Mesendoderm (in vitro differentiated cells): ENCODE results near the gene PIGL.
"Not testable (repeated sequence)": the region's sequence is repeated elsewhere in the genome, so short reads cannot be mapped to it uniquely, and the experiment has no call there.

Experiments used
- DNase-seq: peaks from one replicate; pipeline ENCODE4 v3.0.0; 2013
- H2AK5ac ChIP-seq: 2 replicates; pipeline ENCODE4 v1.6.1; 2013; ENCODE audit warnings: low read length, inconsistent platforms
- H2BK120ac ChIP-seq: 2 replicates; pipeline ENCODE4 v1.6.1; 2013; ENCODE audit warnings: low read depth, mild to moderate bottlenecking, low read length, moderate library complexity, mixed read lengths
- H2BK15ac ChIP-seq: replicated peaks from 2 replicates; pipeline ENCODE4 v1.6.1; 2013; ENCODE audit warnings: low read depth, mild to moderate bottlenecking, moderate library complexity
- H2BK5ac ChIP-seq: 2 replicates; pipeline ENCODE4 v1.6.1; 2013; ENCODE audit warnings: low read length, inconsistent platforms
- H3K18ac ChIP-seq: 2 replicates; pipeline ENCODE4 v1.6.1; 2013; ENCODE audit warnings: mild to moderate bottlenecking, low read length, mixed read lengths
- H3K23ac ChIP-seq: one replicate; pipeline ENCODE4 v1.6.1; 2013; ENCODE audit warnings: low read length
- H3K27ac ChIP-seq: 2 replicates; pipeline ENCODE4 v1.5.1; 2013; ENCODE audit warnings: low read depth, mild to moderate bottlenecking, inconsistent platforms, low read length, moderate library complexity
- H3K27me3 ChIP-seq: 2 replicates; pipeline ENCODE4 v1.6.1; 2013; ENCODE audit warnings: low read length, control low read depth, mild to moderate bottlenecking, inconsistent platforms; ENCODE audit not compliant: insufficient read depth, poor library complexity
- H3K36me3 ChIP-seq: 2 replicates; pipeline ENCODE4 v1.6.1; 2013; ENCODE audit warnings: low read length, inconsistent platforms; ENCODE audit not compliant: control insufficient read depth, insufficient read depth
- H3K4ac ChIP-seq: one replicate; pipeline ENCODE4 v1.6.1; 2013; ENCODE audit warnings: low read depth, mild to moderate bottlenecking, low read length, moderate library complexity
- H3K4me1 ChIP-seq: 2 replicates; pipeline ENCODE4 v1.6.1; 2013; ENCODE audit warnings: low read depth, low read length, inconsistent platforms; ENCODE audit not compliant: control insufficient read depth
- H3K4me2 ChIP-seq: 2 replicates; pipeline ENCODE4 v1.6.1; 2013; ENCODE audit warnings: low read length
- H3K4me3 ChIP-seq: 2 replicates; pipeline ENCODE4 v1.5.1; 2013; ENCODE audit warnings: mild to moderate bottlenecking, low read length
- H3K56ac ChIP-seq: one replicate; pipeline ENCODE4 v1.6.1; 2013; ENCODE audit warnings: low read length
- H3K79me1 ChIP-seq: 2 replicates; pipeline ENCODE4 v1.6.1; 2013; ENCODE audit warnings: low read length, inconsistent platforms
- H3K79me2 ChIP-seq: 2 replicates; pipeline ENCODE4 v1.6.1; 2013; ENCODE audit warnings: mild to moderate bottlenecking, low read length; ENCODE audit not compliant: control insufficient read depth, insufficient read depth
- H3K9ac ChIP-seq: 2 replicates; pipeline ENCODE4 v1.6.1; 2013; ENCODE audit warnings: low read length, inconsistent platforms
- H4K5ac ChIP-seq: one replicate; pipeline ENCODE4 v1.6.1; 2013; ENCODE audit warnings: low read length
- H4K8ac ChIP-seq: one replicate; pipeline ENCODE4 v1.6.1; 2013; ENCODE audit warnings: low read depth, mild to moderate bottlenecking, control low read depth, low read length, moderate library complexity
- WGBS: extraction: QIAGEN DNeasy Blood & Tissue Kit; methylation state at CpG from one replicate; pipeline ENCODE4 v1.1.7; 2013; ENCODE audit warnings: low lambda C conversion rate, missing lambda C conversion rate; ENCODE audit not compliant: insufficient coverage; ENCODE audit errors: extremely low coverage; 5-methylcytosine and 5-hydroxymethylcytosine counted together

The PIGL gene

DNA sequence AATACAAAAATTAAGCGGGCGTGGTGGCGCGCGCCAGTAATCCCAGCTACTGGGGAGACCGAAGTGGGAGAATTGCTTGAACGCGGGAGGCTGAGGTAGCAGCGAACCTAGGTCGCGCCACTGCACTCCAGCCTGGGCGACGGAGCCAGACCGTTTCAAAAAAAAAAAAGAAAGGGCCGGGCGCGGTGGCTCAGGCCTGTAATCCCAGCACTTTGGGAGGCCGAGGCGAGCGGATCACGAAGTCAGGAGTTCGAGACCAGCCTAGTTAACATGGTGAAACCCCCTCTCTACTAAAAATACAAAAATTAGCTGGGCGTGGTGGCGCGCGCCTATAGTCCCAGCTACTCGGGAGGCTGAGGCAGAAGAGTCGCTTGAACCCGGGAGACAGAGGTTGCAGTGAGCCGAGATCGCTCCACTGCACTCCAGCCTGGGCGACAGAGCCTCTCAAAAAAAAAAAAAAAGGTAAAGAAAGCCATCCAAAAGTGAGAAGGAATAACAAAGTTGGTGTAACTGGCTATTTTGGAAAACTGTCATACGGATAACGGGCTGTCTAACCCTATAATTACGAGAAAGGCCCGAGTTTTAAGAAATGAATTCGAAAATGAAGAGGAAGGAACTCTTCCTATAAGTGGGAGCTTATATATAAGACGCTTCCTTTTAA is 539 bp upstream of the PIGL start:
- H2BK5ac ChIP-seq, H2BK15ac ChIP-seq, H3K4me3 ChIP-seq, DNase-seq, H2AK5ac ChIP-seq, H3K79me1 ChIP-seq, H3K27me3 ChIP-seq, H4K5ac ChIP-seq, H3K36me3 ChIP-seq, H3K4ac ChIP-seq, H3K23ac ChIP-seq, H2BK120ac ChIP-seq, H3K4me2 ChIP-seq, H3K27ac ChIP-seq, H3K4me1 ChIP-seq: not testable (repeated sequence)
- WGBS = no CpG with 5 or more reads among the region's 38 CpGs
- Histone ChIP-seq H3K9ac (peak overlapping the region; percentile 94), H4K8ac (peak overlapping the region; percentile 28), H3K79me2 (peaks cover 44% of the 10 kb centered on the region), H3K56ac (peak overlapping the region; percentile 97), H3K18ac (peak overlapping the region; percentile 77)

DNA sequence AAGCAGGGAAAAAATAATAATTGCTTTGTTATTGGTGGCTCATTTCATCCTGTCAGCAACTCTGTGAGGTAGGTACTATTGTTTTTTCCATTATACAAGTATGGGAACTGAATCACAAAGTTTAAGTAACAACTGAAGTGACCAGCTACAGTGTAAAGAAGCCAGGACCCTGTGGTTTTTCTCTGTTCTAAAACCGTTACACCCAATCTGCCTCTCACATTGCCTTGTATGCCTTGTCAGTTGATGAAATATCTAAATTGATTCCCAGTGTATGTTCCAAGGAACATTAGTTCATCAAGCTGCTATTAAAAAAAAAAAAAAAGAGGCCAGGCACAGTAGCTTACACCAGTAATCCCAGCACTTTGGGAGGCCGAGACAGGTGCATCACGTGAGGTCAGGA is 5.4 kb downstream of the PIGL start:
- no peak overlapping the region for H3K4me3 ChIP-seq
- H3K9ac ChIP-seq = no peak overlapping the region
- no peak overlapping the region for H3K27ac ChIP-seq
- H3K36me3 ChIP-seq = no peaks in the 10 kb centered on the region
- no peak overlapping the region for H3K4ac ChIP-seq
- no peak overlapping the region for H3K23ac ChIP-seq
- H2AK5ac ChIP-seq = no peak overlapping the region
- DNase-seq = no peak
- H2BK15ac ChIP-seq = no peak overlapping the region
- H3K27me3 ChIP-seq = no peaks in the 10 kb centered on the region
- H3K4me1 ChIP-seq = no peaks in the 10 kb centered on the region
- no peak overlapping the region for H2BK5ac ChIP-seq
- peaks cover 11% of the 10 kb centered on the region for H3K79me2 ChIP-seq
- no peak overlapping the region for H4K5ac ChIP-seq
- peaks cover 2% of the 10 kb centered on the region for H3K79me1 ChIP-seq
- no CpG with 5 or more reads among the region's 3 CpGs for WGBS
- no peak overlapping the region for H3K4me2 ChIP-seq
- H2BK120ac ChIP-seq = no peak overlapping the region
- H3K18ac ChIP-seq = no peak overlapping the region
- H3K56ac ChIP-seq = no peak overlapping the region
- no peak overlapping the region for H4K8ac ChIP-seq

DNA sequence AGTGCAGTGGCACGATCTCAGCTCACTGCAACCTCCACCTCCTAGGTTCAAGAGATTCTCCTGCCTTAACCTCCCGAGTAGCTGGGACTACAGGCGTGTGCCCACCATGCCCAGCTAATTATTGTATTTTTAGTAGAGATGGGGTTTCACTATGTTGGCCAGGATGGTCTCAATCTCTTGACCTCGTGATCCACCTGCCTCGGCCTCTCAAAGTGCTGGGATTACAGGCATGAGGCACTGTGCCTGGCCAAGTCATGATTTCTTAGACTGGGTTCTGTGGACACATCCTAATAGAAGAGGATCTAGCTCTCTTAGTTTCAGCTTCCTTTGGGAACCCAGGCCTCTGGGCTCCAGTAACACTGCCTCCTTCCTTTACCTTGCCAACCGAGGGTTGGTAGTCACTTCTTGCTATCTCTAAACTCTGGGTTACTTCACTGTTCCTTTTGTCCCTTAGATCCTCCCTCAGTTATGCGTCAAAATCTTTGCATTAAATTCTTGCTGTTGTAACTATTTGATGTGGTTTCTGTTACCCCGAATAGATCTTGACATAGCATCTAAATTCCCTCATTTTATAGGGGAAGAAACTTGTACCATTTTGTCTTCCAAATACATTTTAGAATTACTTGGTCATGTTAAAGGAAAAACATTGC is 13.0 kb downstream of the PIGL start:
- H2BK5ac ChIP-seq, H2BK120ac ChIP-seq, H3K79me2 ChIP-seq, H4K5ac ChIP-seq, H3K23ac ChIP-seq, H2BK15ac ChIP-seq, DNase-seq, H3K27ac ChIP-seq, H3K4me2 ChIP-seq, H3K56ac ChIP-seq, H3K27me3 ChIP-seq, H2AK5ac ChIP-seq, H3K36me3 ChIP-seq, H4K8ac ChIP-seq, H3K4me1 ChIP-seq, H3K18ac ChIP-seq, H3K79me1 ChIP-seq, H3K4me3 ChIP-seq, H3K9ac ChIP-seq, H3K4ac ChIP-seq: not testable (repeated sequence)
- WGBS = no CpG with 5 or more reads among the region's 8 CpGs

DNA sequence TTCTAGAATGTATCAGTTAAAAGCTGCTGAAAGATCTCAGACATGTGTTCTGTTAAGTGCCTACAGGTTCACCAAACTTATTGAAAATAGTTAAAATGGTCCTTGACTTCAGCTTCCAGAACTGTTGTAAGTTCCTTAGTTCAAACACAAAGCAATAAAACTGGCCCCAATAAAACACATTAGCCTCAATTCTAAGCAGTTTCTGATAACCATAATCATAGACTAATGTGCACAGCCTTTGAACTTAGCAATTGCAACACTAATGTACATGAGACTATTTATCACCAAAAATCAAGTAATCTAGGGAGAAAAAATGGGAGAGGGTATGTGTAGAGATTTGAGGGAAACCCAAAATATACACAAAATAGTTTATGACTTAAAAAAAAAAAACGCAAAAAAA is 15.4 kb downstream of the PIGL start:
- H3K4me1 ChIP-seq = no peaks in the 10 kb centered on the region
- H3K4ac ChIP-seq = no peak overlapping the region
- peaks cover 1% of the 10 kb centered on the region for H3K79me1 ChIP-seq
- H3K4me2 ChIP-seq = no peak overlapping the region
- no CpG with 5 or more reads among the region's 1 CpG for WGBS
- H3K79me2 ChIP-seq = no peaks in the 10 kb centered on the region
- H2BK5ac ChIP-seq = no peak overlapping the region
- H2BK120ac ChIP-seq = no peak overlapping the region
- H4K5ac ChIP-seq = no peak overlapping the region
- H3K18ac ChIP-seq = no peak overlapping the region
- H3K4me3 ChIP-seq = no peak overlapping the region
- no peaks in the 10 kb centered on the region for H3K36me3 ChIP-seq
- H3K27me3 ChIP-seq = no peaks in the 10 kb centered on the region
- no peak for DNase-seq
- H3K9ac ChIP-seq = no peak overlapping the region
- no peak overlapping the region for H3K56ac ChIP-seq
- no peak overlapping the region for H2AK5ac ChIP-seq
- no peak overlapping the region for H3K23ac ChIP-seq
- H3K27ac ChIP-seq = no peak overlapping the region
- no peak overlapping the region for H4K8ac ChIP-seq
- no peak overlapping the region for H2BK15ac ChIP-seq

DNA sequence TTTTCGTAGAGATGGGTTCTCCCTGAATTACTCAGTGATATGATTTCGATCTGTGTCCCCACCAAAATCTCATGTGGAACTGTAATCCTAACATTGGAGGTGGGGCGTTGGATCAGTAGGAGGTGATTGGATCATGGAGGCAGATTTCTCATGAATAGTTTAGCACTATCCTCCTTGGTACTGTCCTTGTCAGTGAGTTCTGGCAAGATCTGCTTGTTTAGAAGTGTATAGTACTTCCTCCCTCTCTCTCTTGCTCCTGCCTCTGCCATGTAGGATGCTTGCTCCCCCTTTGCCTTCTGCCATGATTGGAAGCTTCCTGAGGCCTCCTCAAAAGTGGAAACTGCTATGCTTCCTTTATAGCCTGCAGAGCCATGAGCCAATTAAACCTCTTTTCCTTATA is 22.9 kb downstream of the PIGL start:
- H2AK5ac ChIP-seq = no peak overlapping the region

DNA sequence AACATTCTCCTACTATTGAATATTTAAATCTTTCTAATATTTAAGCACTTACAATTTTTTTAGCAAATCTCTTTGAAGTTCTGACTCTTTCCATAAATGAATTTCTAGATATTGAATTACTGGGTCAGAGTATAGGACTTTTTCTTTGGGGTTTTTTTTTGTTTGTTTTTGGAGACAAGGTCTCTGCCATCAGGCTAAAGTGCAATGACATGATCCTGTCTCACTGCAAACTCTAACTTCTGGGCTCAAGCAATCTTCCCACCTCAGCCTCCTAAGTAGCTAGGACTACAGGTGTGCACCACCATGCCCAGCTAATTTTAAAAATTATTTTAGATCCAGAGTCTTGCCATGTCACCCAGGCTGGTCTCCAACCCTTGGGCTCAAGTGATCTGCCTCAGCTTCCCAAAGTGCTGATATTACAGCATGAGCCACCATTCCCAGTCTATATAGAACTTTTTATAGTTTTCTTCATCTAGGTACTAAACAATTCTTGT is 24.9 kb downstream of the PIGL start:
- Histone ChIP-seq H3K36me3 (no peaks in the 10 kb centered on the region), H3K9ac (no peak overlapping the region), H3K4me1 (no peaks in the 10 kb centered on the region), H3K4ac (no peak overlapping the region), H2BK15ac (no peak overlapping the region), H3K56ac (no peak overlapping the region), H3K27ac (no peak overlapping the region), H2BK5ac (no peak overlapping the region), H3K79me2 (no peaks in the 10 kb centered on the region), H2BK120ac (no peak overlapping the region), H3K23ac (no peak overlapping the region), H3K79me1 (no peaks in the 10 kb centered on the region), H4K8ac (no peak overlapping the region), H4K5ac (no peak overlapping the region), H3K4me2 (no peak overlapping the region), H2AK5ac (no peak overlapping the region), H3K4me3 (no peak overlapping the region), H3K18ac (no peak overlapping the region), H3K27me3 (no peaks in the 10 kb centered on the region)
- no peak for DNase-seq

More for the DNA sequence above, 22.9 kb downstream of the PIGL start:
- H3K4me2 ChIP-seq = no peak overlapping the region
- no peak overlapping the region for H4K8ac ChIP-seq
- H3K9ac ChIP-seq = no peak overlapping the region
- no peak overlapping the region for H2BK15ac ChIP-seq
- no peak for DNase-seq
- no peak overlapping the region for H3K18ac ChIP-seq
- no peaks in the 10 kb centered on the region for H3K4me1 ChIP-seq
- H3K79me1 ChIP-seq = no peaks in the 10 kb centered on the region
- H2BK5ac ChIP-seq = no peak overlapping the region
- H3K4me3 ChIP-seq = no peak overlapping the region
- H3K27me3 ChIP-seq = no peaks in the 10 kb centered on the region
- no peak overlapping the region for H3K23ac ChIP-seq
- no peak overlapping the region for H2BK120ac ChIP-seq
- no peak overlapping the region for H3K56ac ChIP-seq
- no peak overlapping the region for H3K27ac ChIP-seq
- no peaks in the 10 kb centered on the region for H3K36me3 ChIP-seq
- H3K4ac ChIP-seq = no peak overlapping the region
- no CpG with 5 or more reads among the region's 3 CpGs for WGBS
- no peaks in the 10 kb centered on the region for H3K79me2 ChIP-seq
- H4K5ac ChIP-seq = no peak overlapping the region
